Neural progenitor cell (in vitro differentiated cells): ENCODE results near the gene BPHL. TPM values are rescaled to one million over a fixed set of nuclear protein-coding genes. Genes with fewer than 3 reads are reported as not detected.

Source experiments
- DNase-seq: peaks from one replicate; pipeline ENCODE4 v3.0.0-alpha.2; 2016; ENCODE audit warnings: low spot score
- H2AFZ ChIP-seq: fragments of 200-600 bp; sonication (generic); replicated peaks from 2 replicates; pipeline ENCODE4 v1.6.1; 2016; ENCODE audit warnings: antibody characterized with exemption
- H3F3A ChIP-seq: fragments of 200-600 bp; sonication (generic); 2 replicates; pipeline ENCODE4 v1.6.1; 2016; ENCODE audit warnings: antibody characterized with exemption, low read depth
- H3K27ac ChIP-seq: fragments of 200-600 bp; sonication (generic); 2 replicates; pipeline ENCODE4 v1.5.1; 2016; ENCODE audit warnings: mild to moderate bottlenecking
- H3K27me3 ChIP-seq: fragments of 200-600 bp; sonication (generic); 2 replicates; pipeline ENCODE4 v1.6.1; 2016; ENCODE audit warnings: mild to moderate bottlenecking, moderate library complexity
- H3K36me3 ChIP-seq: fragments of 200-600 bp; sonication (generic); 2 replicates; pipeline ENCODE4 v1.5.1; 2016
- H3K4me1 ChIP-seq: fragments of 200-600 bp; sonication (generic); 2 replicates; pipeline ENCODE4 v1.6.1; 2016; ENCODE audit warnings: mixed run types
- H3K4me2 ChIP-seq: fragments of 200-600 bp; sonication (generic); 2 replicates; pipeline ENCODE4 v1.6.1; 2016
- H3K4me3 ChIP-seq: fragments of 200-600 bp; sonication (generic); 2 replicates; pipeline ENCODE4 v1.5.1; 2016
- H3K79me2 ChIP-seq: fragments of 200-600 bp; sonication (generic); 2 replicates; pipeline ENCODE4 v1.6.1; 2016; ENCODE audit warnings: low read depth
- H3K9ac ChIP-seq: fragments of 200-600 bp; sonication (generic); 2 replicates; pipeline ENCODE4 v1.6.1; 2016
- H3K9me3 ChIP-seq: fragments of 200-600 bp; sonication (generic); 2 replicates; pipeline ENCODE4 v1.5.1; 2016; ENCODE audit warnings: low read depth
- H4K20me1 ChIP-seq: fragments of 200-600 bp; sonication (generic); 2 replicates; pipeline ENCODE4 v1.6.1; 2016; ENCODE audit warnings: low read depth
- H3K27ac Mint-ChIP-seq: 3 replicates; pipeline ENCODE4 v1.8.0; 2021; ENCODE audit warnings: mixed read lengths
- H3K27me3 Mint-ChIP-seq: 2 replicates; pipeline ENCODE4 v1.8.0; 2022; ENCODE audit warnings: low read depth, mild to moderate bottlenecking, inconsistent platforms, moderate library complexity, mixed read lengths; ENCODE audit not compliant: insufficient read depth
- H3K36me3 Mint-ChIP-seq: 3 replicates; pipeline ENCODE4 v1.8.0; 2021; ENCODE audit warnings: mixed read lengths
- H3K4me1 Mint-ChIP-seq: 3 replicates; pipeline ENCODE4 v1.8.0; 2021; ENCODE audit warnings: mixed read lengths
- H3K4me3 Mint-ChIP-seq: 3 replicates; pipeline ENCODE4 v1.8.0; 2021; ENCODE audit warnings: mild to moderate bottlenecking, moderate library complexity, mixed read lengths
- H3K9me3 Mint-ChIP-seq: 3 replicates; pipeline ENCODE4 v1.8.0; 2020; ENCODE audit warnings: mixed read lengths
- CTCF ChIP-seq: fragments of 200-600 bp; sonication (generic); IDR thresholded peaks from 2 replicates; pipeline ENCODE4 v1.5.1; 2017; ENCODE audit warnings: antibody characterized with exemption, mild to moderate bottlenecking
- EZH2 ChIP-seq: fragments of 200-600 bp; sonication (generic); IDR thresholded peaks from 2 replicates; pipeline ENCODE4 v1.6.1; 2017; ENCODE audit warnings: antibody characterized with exemption, mild to moderate bottlenecking, moderate library complexity
- EZH2phosphoT487 ChIP-seq: fragments of 200-600 bp; sonication (generic); IDR thresholded peaks from 2 replicates; pipeline ENCODE4 v1.6.1; 2017; ENCODE audit warnings: antibody characterized with exemption
- total RNA-seq: library from RNA; depleted of rRNA; stranded (reverse); fragments of >200 nt; gene quantifications from 2 replicates; pipeline ENCODE4 v1.2.3, GENCODE V29; 2015; ENCODE audit warnings: low replicate concordance

BPHL gene
- total RNA-seq, 1 donor from 2014 or later, result 44.5 TPM

GRCh38 chr6:3157131-3157933 lies 38.8 kb downstream of the BPHL start, which contains the start of gene TUBB2A:
Gene TUBB2A (minus strand): TSS chr6:3157544. CDS start chr6:3157463, 81 bp downstream.
- peaks cover 6% of the 10 kb centered on the region for H3K36me3 ChIP-seq
- peak within 1 kb of the TSS; percentile 98 for H3K4me3 Mint-ChIP-seq
- H3K79me2 ChIP-seq, result peaks cover 5% of the 10 kb centered on the region
- no peaks in the 10 kb centered on the region for H3K27me3 ChIP-seq
- TF ChIP-seq EZH2phosphoT487 (no peak), CTCF (peak; percentile 48)
- H3K4me1 Mint-ChIP-seq, result peaks cover 54% of the 10 kb centered on the region
- peaks cover 56% of the 10 kb centered on the region for H3F3A ChIP-seq
- H4K20me1 ChIP-seq, result peaks cover 12% of the 10 kb centered on the region
- H3K27ac Mint-ChIP-seq, result peak within 1 kb of the TSS; percentile 96
- no peak within 1 kb of the TSS for H3K9ac ChIP-seq
- DNase-seq, result peak; percentile 91
- H3K27me3 Mint-ChIP-seq, result peaks cover 11% of the 10 kb centered on the region
- H3K9me3 ChIP-seq, result no peaks in the 10 kb centered on the region
- H3K9me3 Mint-ChIP-seq, result no peaks in the 10 kb centered on the region
- peak within 1 kb of the TSS; percentile 100 for H3K4me2 ChIP-seq
- peaks cover 45% of the 10 kb centered on the region for H3K4me1 ChIP-seq
- H3K27ac ChIP-seq, result no peak within 1 kb of the TSS
- H2AFZ ChIP-seq, result peak within 1 kb of the TSS; percentile 93
- H3K36me3 Mint-ChIP-seq, result peaks cover 23% of the 10 kb centered on the region
- H3K4me3 ChIP-seq, result peak within 1 kb of the TSS; percentile 91

- peak overlapping the region; percentile 31 for H3K4me2 ChIP-seq
- DNase-seq, result peak; percentile 36
- H3K27me3 Mint-ChIP-seq, result peaks cover 6% of the 10 kb centered on the region
- H3K36me3 ChIP-seq, result no peaks in the 10 kb centered on the region
- H3K4me3 Mint-ChIP-seq, result peak overlapping the region; percentile 73
- H3K4me1 Mint-ChIP-seq, result peaks cover 53% of the 10 kb centered on the region
- H3K9me3 Mint-ChIP-seq, result no peaks in the 10 kb centered on the region
- no peak overlapping the region for H2AFZ ChIP-seq
- H3K9ac ChIP-seq, result no peak overlapping the region
- no peaks in the 10 kb centered on the region for H3K9me3 ChIP-seq
- H3K27ac ChIP-seq, result no peak overlapping the region
- H3F3A ChIP-seq, result peaks cover 73% of the 10 kb centered on the region
- H3K27me3 ChIP-seq, result no peaks in the 10 kb centered on the region
- H3K4me3 ChIP-seq, result no peak overlapping the region
- peaks cover 5% of the 10 kb centered on the region for H3K79me2 ChIP-seq
- peak overlapping the region; percentile 61 for H3K27ac Mint-ChIP-seq
- H3K36me3 Mint-ChIP-seq, result peaks cover 7% of the 10 kb centered on the region
- peaks cover 12% of the 10 kb centered on the region for H4K20me1 ChIP-seq
- peaks cover 56% of the 10 kb centered on the region for H3K4me1 ChIP-seq
- TF ChIP-seq EZH2phosphoT487 (no peak), EZH2 (no peak), CTCF (no peak)
Measured at GRCh38 chr6:3159805-3160781, 41.6 kb downstream of the BPHL start.

GRCh38 chr6:3162067-3162497 lies 43.6 kb downstream of the BPHL start:
- Mint-ChIP-seq H3K27me3 (peaks cover 6% of the 10 kb centered on the region), H3K4me3 (peak overlapping the region; percentile 90), H3K9me3 (no peaks in the 10 kb centered on the region), H3K4me1 (peaks cover 39% of the 10 kb centered on the region), H3K36me3 (no peaks in the 10 kb centered on the region), H3K27ac (peak overlapping the region; percentile 42)
- no peaks in the 10 kb centered on the region for H3K9me3 ChIP-seq
- H3K4me1 ChIP-seq, result peaks cover 73% of the 10 kb centered on the region
- peaks cover 91% of the 10 kb centered on the region for H3F3A ChIP-seq
- no peaks in the 10 kb centered on the region for H3K36me3 ChIP-seq
- peaks cover under 1% of the 10 kb centered on the region for H3K79me2 ChIP-seq
- peak; percentile 38 for DNase-seq
- H3K27ac ChIP-seq, result no peak overlapping the region
- TF ChIP-seq EZH2 (no peak), CTCF (no peak), EZH2phosphoT487 (no peak)
- H4K20me1 ChIP-seq, result peaks cover 7% of the 10 kb centered on the region
- no peak overlapping the region for H2AFZ ChIP-seq
- no peaks in the 10 kb centered on the region for H3K27me3 ChIP-seq
- peak overlapping the region; percentile 84 for H3K4me2 ChIP-seq
- H3K4me3 ChIP-seq, result peak overlapping the region; percentile 51
- no peak overlapping the region for H3K9ac ChIP-seq
